Measurements from ENCODE around the gene PEX7. TPM values are rescaled to one million over a fixed set of nuclear protein-coding genes. Genes with fewer than 3 reads are reported as not detected.

The PEX7 gene
- total RNA-seq, 1 donor from 2014 or later: 20.0 TPM

GRCh38 chr6:136880748-136881460 is 58.5 kb downstream of the PEX7 start:
- H3K36me3 ChIP-seq (ENCODE audit: control insufficient read depth, insufficient read depth, low read length): no peaks in the 10 kb centered on the region
- H3K4me3 ChIP-seq (ENCODE audit: low read depth, low read length): no peak overlapping the region
- FAIRE-seq: no peak
- H3K27me3 ChIP-seq (ENCODE audit: control insufficient read depth, insufficient read depth, low read length): no peaks in the 10 kb centered on the region
- DNase-seq (ENCODE audit: low read depth): no peak
- TF ChIP-seq CTCF (IDR thresholded peaks at IDR 0.05; ENCODE audit: insufficient read depth, low read length, severe bottlenecking): no peak

GRCh38 chr6:136886091-136886490 is 63.7 kb downstream of the PEX7 start:
- Histone ChIP-seq H3K4me3 (ENCODE audit: low read depth, low read length) (no peak overlapping the region), H3K36me3 (ENCODE audit: control insufficient read depth, insufficient read depth, low read length) (no peaks in the 10 kb centered on the region), H3K27me3 (ENCODE audit: control insufficient read depth, insufficient read depth, low read length) (no peaks in the 10 kb centered on the region)
- peak; percentile 86 for DNase-seq (ENCODE audit: low read depth)
- TF ChIP-seq CTCF (IDR thresholded peaks at IDR 0.05; ENCODE audit: insufficient read depth, low read length, severe bottlenecking): no peak
- FAIRE-seq: no peak

DNA sequence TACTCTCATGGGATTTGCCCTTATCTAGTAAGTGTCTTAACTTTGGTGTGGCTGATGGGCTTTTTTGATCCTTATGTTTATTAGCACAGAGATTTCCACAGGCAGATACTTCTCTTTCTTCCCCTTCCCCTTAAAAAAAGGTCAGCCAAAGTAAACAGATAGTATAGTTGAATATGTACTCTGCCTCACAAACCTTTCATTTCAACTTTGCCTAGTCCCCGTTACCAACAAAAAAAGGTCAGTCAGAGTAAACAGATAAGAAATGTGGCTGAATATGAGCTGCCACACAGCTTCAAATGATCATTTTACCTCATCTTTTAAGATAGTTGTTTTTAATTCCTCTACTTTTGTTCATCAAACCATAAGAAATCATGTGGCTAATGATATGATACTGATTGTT is 65.6 kb downstream of the PEX7 start:
- TF ChIP-seq CTCF (IDR thresholded peaks at IDR 0.05; ENCODE audit: insufficient read depth, low read length, severe bottlenecking): no peak

DNA sequence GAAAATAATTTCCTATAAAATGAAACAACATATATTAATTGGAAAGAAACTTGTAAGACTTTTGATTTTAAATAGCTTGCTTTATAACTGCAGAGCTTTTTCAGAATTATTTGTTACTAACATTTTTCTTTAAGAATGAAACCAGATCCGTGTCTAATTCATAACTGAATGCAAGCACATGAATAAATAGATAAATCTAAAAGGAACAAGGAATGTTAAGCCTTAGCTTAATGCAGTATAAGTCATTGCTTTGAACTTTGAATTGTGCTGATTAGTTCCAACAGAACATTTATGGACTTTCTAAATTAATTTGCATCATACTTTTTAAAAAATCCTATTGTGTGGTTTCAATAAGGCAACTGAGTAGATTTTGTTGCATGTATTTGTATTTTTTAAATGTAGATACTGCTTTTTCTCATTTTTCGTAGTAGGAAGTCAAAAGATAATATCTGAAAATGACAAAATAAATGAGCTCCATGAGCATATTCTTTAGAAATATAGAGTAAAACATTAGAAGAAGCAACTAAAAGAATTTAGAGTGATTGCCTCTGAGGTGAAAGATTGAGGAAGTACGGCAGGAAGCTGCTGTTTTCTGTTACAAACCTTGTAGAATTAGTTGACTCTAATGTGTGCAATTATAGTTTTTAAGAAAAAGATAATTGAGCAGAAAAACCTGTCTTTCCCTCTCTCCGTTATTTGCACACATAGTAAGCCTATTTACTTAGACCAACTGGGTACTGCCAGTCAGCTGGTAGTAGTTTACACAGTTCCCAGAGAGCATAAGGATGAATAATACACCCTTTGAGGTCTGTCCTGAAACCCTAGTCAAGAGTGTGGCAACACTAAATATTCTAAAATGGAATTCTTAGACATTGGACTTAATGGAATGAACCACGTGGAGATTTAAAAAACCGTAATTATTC is 67.1 kb downstream of the PEX7 start:
- Histone ChIP-seq H3K27me3 (ENCODE audit: control insufficient read depth, insufficient read depth, low read length) (no peaks in the 10 kb centered on the region), H3K36me3 (ENCODE audit: control insufficient read depth, insufficient read depth, low read length) (no peaks in the 10 kb centered on the region), H3K4me3 (ENCODE audit: low read depth, low read length) (no peak overlapping the region)
- FAIRE-seq: no peak
- no peak for TF ChIP-seq CTCF (IDR thresholded peaks at IDR 0.05; ENCODE audit: insufficient read depth, low read length, severe bottlenecking)
- DNase-seq (ENCODE audit: low read depth): no peak

More for the DNA sequence above, 65.6 kb downstream of the PEX7 start:
- FAIRE-seq (no peak), DNase-seq (ENCODE audit: low read depth) (no peak)
- Histone ChIP-seq H3K36me3 (ENCODE audit: control insufficient read depth, insufficient read depth, low read length) (no peaks in the 10 kb centered on the region), H3K27me3 (ENCODE audit: control insufficient read depth, insufficient read depth, low read length) (no peaks in the 10 kb centered on the region), H3K4me3 (ENCODE audit: low read depth, low read length) (no peak overlapping the region)

- TF ChIP-seq CTCF (IDR thresholded peaks at IDR 0.05; ENCODE audit: insufficient read depth, low read length, severe bottlenecking): no peak
- Histone ChIP-seq H3K4me3 (ENCODE audit: low read depth, low read length) (no peak overlapping the region), H3K27me3 (ENCODE audit: control insufficient read depth, insufficient read depth, low read length) (no peaks in the 10 kb centered on the region), H3K36me3 (ENCODE audit: control insufficient read depth, insufficient read depth, low read length) (no peaks in the 10 kb centered on the region)
- FAIRE-seq: no peak
- no peak for DNase-seq (ENCODE audit: low read depth)
These were observed 67.9 kb downstream of the PEX7 start for GRCh38 chr6:136890194-136890839.

Data from bronchial epithelial cell (primary cell).